Activated naive CD4-positive, alpha-beta T cell treated with anti-CD3 and anti-CD28 coated beads, Interleukin-2, amount 50 U/mL, for 72 hours (primary cell): ENCODE results near the gene PILRA. TPM values are rescaled to one million over a fixed set of nuclear protein-coding genes. Genes with fewer than 3 reads are reported as not detected.
"Not testable (repeated sequence)": the region's sequence is repeated elsewhere in the genome, so short reads cannot be mapped to it uniquely, and the experiment has no call there.

Experiments
- ATAC-seq, 2 donors: fragments of 150-1000 bp; cut with Tn5 transposase; 2 replicates each; pipeline ENCODE4 v1.10.0; 2021; ENCODE audit warnings: mild to moderate bottlenecking in 2 of 2, moderate library complexity in 2 of 2
- DNase-seq, 2 donors: peaks; one replicate each; pipeline ENCODE4 v3.0.0; 2021 to 2022; ENCODE audit warnings: low spot score in 2 of 2
- H3K27ac Mint-ChIP-seq, 2 donors: one replicate each; pipeline ENCODE4 v1.8.0; 2022; ENCODE audit warnings: mild to moderate bottlenecking in 2 of 2, mixed read lengths in 2 of 2
- H3K36me3 Mint-ChIP-seq, 2 donors: one replicate each; pipeline ENCODE4 v1.8.0; 2022; ENCODE audit warnings: mixed read lengths in 2 of 2
- H3K9me3 Mint-ChIP-seq, 2 donors: one replicate each; pipeline ENCODE4 v1.8.0; 2022; ENCODE audit warnings: mixed read lengths in 2 of 2
- total RNA-seq, 2 donors: library from RNA; stranded (reverse); gene quantifications; one replicate each; pipeline ENCODE4 v1.2.3, GENCODE V29; 2022

The PILRA gene
- 10 to 100 TPM in 1 of 2 donors, under 1 TPM in 1; 0.84 to 11.5 TPM for total RNA-seq

DNA sequence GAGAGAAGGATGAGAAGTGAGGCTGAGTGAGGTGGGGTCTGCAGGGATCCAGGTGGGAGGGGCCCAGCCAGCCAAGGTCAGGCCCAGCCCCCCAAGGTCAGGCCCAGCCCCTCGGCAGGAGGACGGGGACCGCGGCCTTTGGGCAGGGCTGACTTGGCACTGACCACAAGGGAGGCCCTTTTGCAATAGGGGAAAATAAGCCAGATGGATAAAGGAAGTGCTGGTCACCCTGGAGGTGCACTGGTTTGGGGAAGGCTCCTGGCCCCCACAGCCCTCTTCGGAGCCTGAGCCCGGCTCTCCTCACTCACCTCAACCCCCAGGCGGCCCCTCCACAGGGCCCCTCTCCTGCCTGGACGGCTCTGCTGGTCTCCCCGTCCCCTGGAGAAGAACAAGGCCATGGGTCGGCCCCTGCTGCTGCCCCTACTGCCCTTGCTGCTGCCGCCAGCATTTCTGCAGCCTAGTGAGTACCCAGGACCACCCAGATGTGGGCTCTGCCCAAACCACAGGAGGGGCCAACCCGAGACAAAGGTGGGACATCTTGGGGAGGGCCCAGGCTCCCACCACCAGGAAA lies at the start of gene PILRA:
TSS of gene PILRA (plus strand) at position 227 of the 571 bp plus-strand sequence. CDS start at position 397, 170 bp downstream.
- no peak for ATAC-seq
- DNase-seq, result no peak
- no peaks in the 10 kb centered on the region for H3K36me3 Mint-ChIP-seq
- peak within 1 kb of the TSS; percentile 74 to 82 for H3K27ac Mint-ChIP-seq
- no peaks in the 10 kb centered on the region for H3K9me3 Mint-ChIP-seq

DNA sequence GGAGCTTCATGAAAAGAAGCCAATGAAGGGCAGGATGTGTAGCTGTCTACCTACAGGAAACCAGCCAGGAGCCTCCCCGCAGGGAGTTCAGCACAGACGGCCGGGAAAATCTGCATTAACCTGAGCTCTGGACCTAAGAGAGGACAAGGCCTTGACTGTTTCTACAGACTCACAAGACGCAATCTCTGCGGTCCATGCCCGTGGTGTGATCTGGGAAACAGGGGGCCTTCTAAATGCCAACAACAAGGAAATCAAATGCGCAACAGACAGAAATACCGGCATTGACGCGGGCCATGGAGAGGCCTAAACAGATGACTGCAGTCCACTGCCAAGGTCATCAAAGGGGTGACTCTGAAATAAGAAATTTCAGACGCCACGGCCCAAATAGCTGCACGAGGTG lies 49.1 kb upstream of the PILRA start:
- DNase-seq, H3K27ac Mint-ChIP-seq, H3K36me3 Mint-ChIP-seq, ATAC-seq, H3K9me3 Mint-ChIP-seq: not testable (repeated sequence)

DNA sequence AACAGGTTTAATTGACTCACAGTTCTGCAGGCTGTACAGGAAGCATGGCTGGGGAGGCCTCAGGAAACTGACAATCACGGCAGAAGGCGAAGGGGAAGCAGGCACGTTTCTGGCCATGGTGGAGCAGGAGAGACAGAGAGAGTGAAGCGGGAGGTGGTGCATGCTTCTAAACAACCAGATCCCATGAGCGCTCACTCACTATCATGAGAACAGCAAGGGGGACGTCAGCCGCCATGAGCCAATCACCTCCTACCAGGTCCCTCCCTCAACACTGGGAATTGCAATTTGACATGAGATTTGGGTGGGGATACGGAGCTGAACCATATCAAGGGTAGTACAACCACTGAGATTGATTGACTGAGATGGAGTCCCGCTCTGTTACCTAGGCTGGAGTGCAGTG lies 47.6 kb upstream of the PILRA start:
- not testable (repeated sequence) for H3K36me3 Mint-ChIP-seq

DNA sequence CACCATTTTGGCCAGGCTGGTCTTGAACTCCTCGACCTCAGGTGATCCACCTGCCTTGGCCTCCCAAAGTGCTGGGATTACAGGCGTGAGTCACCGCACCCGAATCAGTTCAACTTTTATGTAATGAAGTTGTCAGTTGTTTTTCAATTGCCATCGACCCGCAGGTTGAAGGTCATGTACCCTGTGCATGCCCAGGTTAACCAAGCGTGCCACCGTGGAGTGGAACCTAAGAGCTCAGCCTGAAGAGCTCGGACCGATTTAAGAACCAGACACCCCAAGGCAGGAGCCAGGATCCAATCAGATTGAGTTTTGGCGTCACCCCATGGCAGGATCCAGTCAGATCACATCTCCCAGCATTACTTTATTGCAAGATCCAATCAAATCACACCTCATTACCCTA lies 46.4 kb upstream of the PILRA start:
- not testable (repeated sequence) for ATAC-seq, H3K9me3 Mint-ChIP-seq, H3K36me3 Mint-ChIP-seq, DNase-seq, H3K27ac Mint-ChIP-seq

More for the DNA sequence above, 47.6 kb upstream of the PILRA start:
- ATAC-seq, H3K9me3 Mint-ChIP-seq, DNase-seq: not testable (repeated sequence)
- H3K27ac Mint-ChIP-seq, result peak overlapping the region; percentile 15 to 20

DNA sequence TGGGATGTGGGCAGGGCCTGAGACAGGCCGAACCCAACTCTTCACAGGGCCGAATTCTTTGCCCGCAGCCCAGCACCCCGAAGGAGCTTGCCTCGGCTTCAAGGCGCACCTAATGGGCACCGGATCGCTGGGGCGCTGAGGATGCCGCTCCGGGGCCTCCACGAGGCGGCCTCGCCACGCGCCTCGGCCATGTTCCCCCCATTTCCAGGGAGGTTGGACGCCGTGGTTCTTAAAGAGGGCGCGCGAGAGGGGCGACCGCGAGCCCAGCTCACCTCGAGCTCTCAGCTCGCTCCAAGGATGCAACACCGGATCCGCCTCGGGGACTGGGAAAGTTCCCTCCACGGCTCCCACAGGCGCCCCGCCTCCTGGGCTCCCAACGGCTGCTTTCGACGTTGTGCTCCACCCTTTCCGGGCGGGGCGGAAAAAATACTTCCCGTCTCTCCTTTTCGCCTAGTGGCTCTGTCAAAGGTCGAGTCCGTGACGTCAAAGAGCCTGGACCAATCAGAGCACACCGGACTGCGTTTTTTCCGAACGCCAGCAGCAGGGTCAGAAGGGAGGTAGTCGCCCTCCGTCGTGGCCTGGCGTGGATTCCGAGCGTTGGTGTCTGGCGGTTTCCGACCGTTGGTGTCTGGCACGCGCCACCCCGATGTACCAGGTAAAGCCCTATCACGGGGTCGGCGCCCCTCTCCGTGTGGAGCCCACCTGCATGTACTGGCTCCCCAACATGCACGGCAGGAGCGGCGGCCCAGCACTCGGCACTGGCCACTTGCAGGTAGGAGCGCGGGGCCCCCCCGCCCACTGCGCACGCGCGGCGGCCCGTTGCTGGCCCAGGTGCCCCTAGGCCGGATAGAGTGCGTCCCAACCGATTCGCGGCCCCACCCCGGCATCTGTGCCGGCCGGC lies 37.5 kb upstream of the PILRA start:
- peak; percentile 96 for ATAC-seq
- Mint-ChIP-seq H3K27ac (peak overlapping the region; percentile 89 to 91), H3K36me3 (peaks cover 12% of the 10 kb centered on the region in 2 donors)
- DNase-seq, result peak; percentile 82 to 97
- H3K9me3 Mint-ChIP-seq, result not testable (repeated sequence)

DNA sequence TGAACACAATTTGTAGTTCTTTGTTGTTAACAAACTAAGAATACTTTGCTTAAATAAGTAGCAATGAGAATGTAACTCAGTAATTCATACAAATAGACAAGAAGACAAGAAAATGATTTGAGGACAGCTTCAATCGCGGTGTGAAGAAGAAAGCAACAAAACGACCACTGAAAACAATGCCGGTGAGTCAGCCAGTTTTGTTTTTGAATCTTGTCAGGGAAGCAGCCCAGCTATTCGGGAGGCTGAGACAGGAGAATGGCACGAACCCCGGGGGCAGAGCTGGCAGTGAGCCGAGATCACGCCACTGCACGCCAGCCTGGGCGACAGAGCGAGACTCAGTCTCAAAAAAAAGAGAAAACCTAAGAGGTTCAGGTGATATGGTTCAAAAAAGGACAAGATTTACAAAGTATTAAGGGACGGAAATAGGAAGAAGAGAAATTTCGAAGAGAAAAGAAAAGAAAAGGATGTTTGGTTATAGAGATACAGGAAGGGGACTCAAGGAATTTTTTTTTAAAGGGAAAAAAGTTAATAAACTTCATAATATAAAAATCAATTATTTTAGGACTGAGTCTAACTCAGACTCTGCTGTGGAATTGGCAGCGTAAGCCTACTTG lies 35.1 kb upstream of the PILRA start:
- Mint-ChIP-seq H3K27ac (peak overlapping the region; percentile 18 to 84), H3K36me3 (peaks cover 12% of the 10 kb centered on the region in 2 donors)
- H3K9me3 Mint-ChIP-seq, DNase-seq, ATAC-seq: not testable (repeated sequence)

DNA sequence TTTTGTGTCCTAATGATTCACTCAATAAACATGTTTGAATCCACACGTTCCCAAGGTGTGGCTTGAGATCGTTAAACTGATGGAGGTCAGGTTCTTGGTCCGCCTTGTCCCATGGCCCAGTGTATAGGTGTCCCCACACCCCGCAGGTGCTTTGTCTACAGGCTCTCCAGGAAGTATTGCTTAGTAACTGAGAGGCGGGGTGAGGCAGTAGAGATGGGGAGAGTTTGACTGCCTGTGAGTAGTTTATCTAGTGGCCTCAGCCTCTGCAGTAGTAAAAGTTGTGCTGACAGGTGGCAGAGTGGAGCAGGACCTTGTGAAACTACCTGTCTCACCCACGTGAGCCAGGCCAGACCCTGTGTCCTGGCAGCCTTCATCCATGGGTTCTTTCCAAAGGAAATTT lies 32.0 kb upstream of the PILRA start:
- Mint-ChIP-seq H3K27ac (peak overlapping the region; percentile 2 to 45), H3K36me3 (peaks cover 12 to 18% of the 10 kb centered on the region in 2 donors)
- DNase-seq, H3K9me3 Mint-ChIP-seq, ATAC-seq: not testable (repeated sequence)

DNA sequence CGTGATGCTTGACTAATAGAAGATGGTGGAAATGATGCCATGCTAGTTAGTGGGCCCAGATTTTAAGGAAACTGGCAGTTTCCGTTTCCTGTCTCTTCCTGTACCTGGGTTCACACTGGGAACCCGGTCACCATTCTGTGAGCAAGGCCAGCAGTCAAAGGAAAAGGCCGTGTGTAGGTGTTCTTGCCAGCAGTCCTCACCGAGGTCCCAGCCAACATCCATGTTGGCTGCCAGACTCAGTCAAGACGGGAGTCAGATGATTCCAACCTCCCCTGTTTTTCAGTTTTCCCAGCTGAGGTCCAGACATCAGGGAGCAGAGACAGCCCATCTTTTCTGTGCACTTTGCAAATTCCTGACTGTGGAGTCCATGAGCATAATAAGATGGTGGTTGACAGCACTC lies 30.5 kb upstream of the PILRA start:
- no peak for DNase-seq
- H3K36me3 Mint-ChIP-seq, result peaks cover 17 to 28% of the 10 kb centered on the region in 2 donors
- no peaks in the 10 kb centered on the region for H3K9me3 Mint-ChIP-seq
- H3K27ac Mint-ChIP-seq, result peak overlapping the region in 1 of 2 donors; percentile 2
- ATAC-seq, result no peak

DNA sequence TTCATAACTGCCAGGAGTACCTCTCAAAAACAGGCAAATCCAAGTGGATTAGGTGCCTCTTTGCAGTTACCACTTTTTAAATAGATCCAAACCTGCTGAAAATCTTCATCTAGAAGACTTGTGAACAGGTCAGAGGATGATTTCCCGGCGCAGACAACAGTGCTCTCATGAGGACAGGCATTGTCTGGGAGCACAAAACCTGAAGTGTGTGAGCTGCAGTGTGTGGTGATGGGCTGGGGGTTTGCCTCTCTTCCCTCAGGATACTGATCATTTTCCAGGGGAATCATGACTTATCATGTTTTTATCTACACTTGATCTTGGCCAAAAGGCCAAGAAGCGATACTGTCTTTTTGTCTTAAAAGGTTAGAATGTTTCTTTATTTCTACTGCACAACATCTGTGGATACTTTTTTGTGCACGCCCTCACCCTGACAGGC lies 29.1 kb upstream of the PILRA start:
- peaks cover 12 to 19% of the 10 kb centered on the region in 2 donors for H3K36me3 Mint-ChIP-seq
- not testable (repeated sequence) for H3K9me3 Mint-ChIP-seq, DNase-seq
- peak in 1 of 2 donors; percentile 12 for ATAC-seq
- peak overlapping the region; percentile 79 to 94 for H3K27ac Mint-ChIP-seq

DNA sequence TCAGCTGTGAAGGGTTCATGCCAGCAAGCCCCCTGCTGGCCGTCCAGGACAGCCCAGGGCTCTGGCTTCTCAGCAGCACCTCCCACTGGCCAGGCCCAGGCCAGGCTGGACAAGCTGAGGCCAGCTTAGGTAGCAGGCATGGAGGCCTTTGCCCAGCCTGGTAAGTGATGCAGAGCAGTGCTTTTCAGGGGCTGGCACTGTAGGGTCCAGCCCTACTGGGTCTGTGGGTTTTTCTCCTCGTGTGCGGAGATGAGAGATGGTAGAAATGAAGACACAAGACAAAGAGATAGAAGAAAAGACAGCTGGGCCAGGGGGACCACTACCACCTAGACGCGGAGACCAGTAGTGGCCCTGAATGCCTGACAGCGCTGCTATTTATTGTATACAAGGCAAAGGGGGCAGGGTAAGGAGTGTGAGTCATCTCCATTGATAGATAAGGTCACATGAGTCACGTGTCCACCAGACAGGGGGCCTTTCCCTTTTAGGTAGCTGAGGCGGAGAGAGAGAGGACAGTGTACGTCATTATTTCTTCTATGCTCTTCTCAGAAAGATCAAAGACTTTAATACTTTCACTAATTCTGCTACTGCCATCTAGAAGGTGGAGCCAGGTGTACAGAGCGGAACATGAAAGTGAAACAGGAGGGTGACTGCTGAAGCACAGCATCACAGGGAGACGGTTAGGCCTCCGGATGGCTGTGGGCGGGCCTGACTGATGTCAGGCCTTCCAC lies 28.6 kb upstream of the PILRA start:
- Mint-ChIP-seq H3K36me3 (peaks cover 12 to 19% of the 10 kb centered on the region in 2 donors), H3K27ac (peak overlapping the region; percentile 79 to 94)
- DNase-seq (peak; percentile 68 to 84), ATAC-seq (peak; percentile 86 to 91)
- H3K9me3 Mint-ChIP-seq, result not testable (repeated sequence)

DNA sequence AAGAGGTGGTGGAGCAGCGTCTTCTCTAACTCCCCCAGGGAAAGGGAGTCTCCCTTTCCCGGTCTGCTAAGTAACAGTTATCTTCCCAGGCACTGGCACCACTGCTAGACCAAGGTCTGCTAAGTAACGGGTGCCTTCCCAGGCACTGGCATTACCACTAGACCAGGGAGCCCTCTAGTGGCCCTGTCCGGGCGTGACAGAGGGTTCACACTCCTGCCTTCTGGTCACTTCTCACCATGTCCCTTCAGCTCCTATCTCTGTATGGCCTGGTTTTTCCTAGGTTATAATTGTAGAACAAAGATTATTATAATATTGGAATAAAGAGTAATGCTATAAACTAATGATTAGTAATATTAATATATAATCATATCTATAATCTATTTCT lies 28.0 kb upstream of the PILRA start:
- Mint-ChIP-seq H3K36me3 (peaks cover 12 to 24% of the 10 kb centered on the region in 2 donors), H3K27ac (peak overlapping the region in 1 of 2 donors; percentile 79)
- ATAC-seq, result peak; percentile 54 to 77
- peak in 1 of 2 donors; percentile 48 for DNase-seq
- not testable (repeated sequence) for H3K9me3 Mint-ChIP-seq

DNA sequence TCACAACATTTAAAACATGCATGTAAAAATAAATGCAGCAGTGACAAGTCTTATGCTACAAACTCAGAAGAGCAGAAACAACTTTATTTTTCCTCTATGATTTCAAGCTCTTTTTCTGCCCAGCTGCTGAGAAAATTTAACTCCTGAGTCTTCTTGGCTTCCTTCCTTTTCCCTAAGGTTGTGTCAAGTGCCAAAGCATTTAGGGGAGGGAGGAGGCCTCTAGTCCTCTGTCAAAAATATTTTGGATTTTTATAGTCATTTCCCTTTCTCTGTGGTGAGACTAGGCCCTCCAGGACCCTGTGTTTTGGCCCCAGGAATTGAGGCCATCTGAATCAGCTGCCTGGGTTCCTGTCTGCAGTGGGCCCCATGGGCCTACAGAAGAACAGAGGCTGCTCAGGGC lies 26.4 kb upstream of the PILRA start:
- H3K36me3 Mint-ChIP-seq, result peaks cover 12 to 24% of the 10 kb centered on the region in 2 donors
- no peak for ATAC-seq

DNA sequence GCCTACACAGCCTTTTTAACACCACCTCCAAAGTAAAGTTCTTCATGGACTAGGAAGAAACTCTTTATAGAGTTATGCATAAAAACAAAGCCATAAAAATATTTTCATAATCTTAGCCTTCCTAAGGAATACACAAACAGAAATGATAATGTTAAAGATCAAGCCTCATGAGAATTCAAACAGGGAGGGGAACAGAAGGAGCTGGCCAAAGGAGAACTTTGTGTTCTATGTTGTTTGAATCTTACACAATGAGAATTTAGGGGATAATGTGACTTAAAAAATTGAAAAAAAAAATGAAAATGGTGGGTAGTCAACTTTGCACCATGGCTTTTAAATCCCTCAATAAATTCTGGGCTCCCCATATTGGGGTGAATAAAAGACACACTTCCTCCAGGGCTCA lies 24.5 kb upstream of the PILRA start:
- Mint-ChIP-seq H3K9me3 (no peaks in the 10 kb centered on the region), H3K27ac (peak overlapping the region; percentile 7 to 56), H3K36me3 (peaks cover 12 to 24% of the 10 kb centered on the region in 2 donors)
- ATAC-seq (no peak), DNase-seq (no peak)

More for the DNA sequence above, 26.4 kb upstream of the PILRA start:
- no peak for DNase-seq
- H3K9me3 Mint-ChIP-seq, result no peaks in the 10 kb centered on the region
- H3K27ac Mint-ChIP-seq, result no peak overlapping the region

DNA sequence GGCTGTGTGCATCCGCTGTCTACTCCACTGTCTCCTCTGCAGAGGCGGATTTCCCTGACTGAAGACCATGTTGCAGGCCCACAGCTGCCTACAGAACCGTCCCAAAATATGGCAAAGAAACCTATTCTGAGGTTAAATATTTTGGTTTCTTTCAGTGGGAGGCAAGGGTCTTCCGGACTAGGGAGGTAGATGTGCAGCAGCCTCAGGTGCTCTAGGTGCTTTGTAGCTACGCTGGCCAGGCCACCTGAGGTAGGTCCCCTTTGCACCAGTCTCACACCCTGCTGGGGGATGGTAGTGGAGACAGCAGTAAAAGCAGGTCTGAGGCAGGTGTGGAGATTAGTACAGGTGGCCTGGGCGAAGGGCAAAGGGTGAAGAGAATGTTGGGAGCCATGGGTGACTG lies 23.5 kb upstream of the PILRA start:
- H3K9me3 Mint-ChIP-seq, result no peaks in the 10 kb centered on the region
- H3K27ac Mint-ChIP-seq, result no peak overlapping the region
- DNase-seq, result no peak
- ATAC-seq, result no peak
- peaks cover 12 to 24% of the 10 kb centered on the region in 2 donors for H3K36me3 Mint-ChIP-seq

DNA sequence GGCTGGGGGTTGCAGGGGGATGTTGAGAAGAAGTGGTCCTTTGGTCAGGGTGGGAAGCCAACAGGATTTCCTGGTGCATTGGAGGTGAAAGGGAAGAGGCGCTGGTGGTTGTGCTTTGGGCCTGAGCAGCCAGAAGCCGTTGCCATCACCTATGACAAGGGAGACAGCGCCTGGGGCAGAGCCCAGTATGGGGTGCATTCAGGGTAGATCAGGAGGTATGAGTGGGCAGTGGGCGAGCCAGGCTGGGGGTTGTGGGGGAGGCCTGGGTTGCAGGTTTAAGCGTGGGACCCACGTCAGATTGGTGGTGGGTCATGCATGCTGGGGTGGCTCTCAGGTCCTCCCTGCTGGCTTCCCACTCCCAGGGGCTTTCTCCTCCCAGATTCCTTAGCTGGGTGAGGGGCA lies 21.6 kb upstream of the PILRA start:
- DNase-seq (no peak), ATAC-seq (no peak)
- Mint-ChIP-seq H3K36me3 (peaks cover 7 to 18% of the 10 kb centered on the region in 2 donors), H3K9me3 (no peaks in the 10 kb centered on the region), H3K27ac (peak overlapping the region; percentile 70 to 79)

DNA sequence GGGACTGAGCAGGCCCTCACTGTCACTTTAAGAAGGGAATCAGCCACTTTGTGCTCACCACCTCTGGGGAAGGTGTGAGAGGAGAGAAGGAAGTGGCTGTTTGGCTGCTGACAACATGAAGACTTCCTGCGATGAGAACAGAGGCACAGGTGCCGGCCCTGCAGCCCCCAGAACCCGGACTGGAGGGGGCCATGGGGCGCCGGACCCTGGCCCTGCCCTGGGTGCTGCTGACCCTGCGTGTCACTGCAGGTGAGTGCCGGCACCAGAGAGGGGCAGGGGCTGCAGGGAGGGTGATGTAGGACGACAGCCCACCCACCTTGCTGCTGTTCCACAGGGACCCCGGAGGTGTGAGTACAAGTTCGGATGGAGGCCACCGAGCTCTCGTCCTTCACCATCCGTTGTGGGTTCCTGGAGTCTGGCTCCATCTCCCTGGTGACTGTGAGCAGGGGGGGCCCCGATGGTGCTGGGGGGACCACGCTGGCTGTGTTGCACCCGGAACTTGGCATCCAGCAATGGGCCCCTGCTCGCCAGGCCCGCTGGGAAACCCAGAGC lies 21.0 kb upstream of the PILRA start:
- H3K27ac Mint-ChIP-seq, result peak overlapping the region in 1 of 2 donors; percentile 75
- not testable (repeated sequence) for DNase-seq, H3K9me3 Mint-ChIP-seq
- ATAC-seq, result peak; percentile 25 to 53
- H3K36me3 Mint-ChIP-seq, result peaks cover 6 to 12% of the 10 kb centered on the region in 2 donors
